Left ventricle myocardium inferior (tissue), 1 donor: Measurements from ENCODE around the gene TRMT112. TPM values are rescaled to one million over a fixed set of nuclear protein-coding genes. Genes with fewer than 3 reads are reported as not detected.

Experiments used
- DNase-seq: peaks from one replicate; pipeline ENCODE4 v3.0.0-alpha.2; 2020
- H3K27ac ChIP-seq: fragments of 200-600 bp; replicated peaks from 2 replicates; pipeline ENCODE4 v1.8.0; 2021
- H3K27me3 ChIP-seq: fragments of 200-600 bp; 2 replicates; pipeline ENCODE4 v1.8.0; 2021; ENCODE audit warnings: low read depth
- H3K36me3 ChIP-seq: fragments of 200-600 bp; 2 replicates; pipeline ENCODE4 v1.8.0; 2021
- H3K4me1 ChIP-seq: fragments of 200-600 bp; 2 replicates; pipeline ENCODE4 v1.8.0; 2021
- H3K4me3 ChIP-seq: fragments of 200-600 bp; 2 replicates; pipeline ENCODE4 v1.8.0; 2021; ENCODE audit warnings: mild to moderate bottlenecking, moderate library complexity
- H3K9me3 ChIP-seq: fragments of 200-600 bp; replicated peaks from 2 replicates; pipeline ENCODE4 v1.8.0; 2021
- CTCF ChIP-seq: fragments of 200-600 bp; IDR thresholded peaks from 2 replicates; pipeline ENCODE4 v1.8.0; 2021; ENCODE audit warnings: antibody characterized with exemption, mild to moderate bottlenecking, borderline replicate concordance
- intact Hi-C: fragments of 100-400 bp; cut with micrococcal nuclease; formaldehyde crosslinking; loops from one replicate; pipeline ENCODE4 v1.11.0; 2022
- total RNA-seq: library from RNA; stranded (reverse); fragmentation: NEBNext Ultra II Directional; extraction: Animal tissue kit (Norgen Biotek cat#: 25700); gene quantifications from one replicate; pipeline ENCODE4 v1.2.1, GENCODE V29; 2021
- donor health status: DM: no; HTN: yes; CAD: no; lungs with severe emphysema.

Gene TRMT112
- total RNA-seq, 1 donor from 2014 or later = 97.5 TPM

- H3K4me1 ChIP-seq = peaks cover 35% of the 10 kb centered on the region
- H3K27ac ChIP-seq = no peak overlapping the region
- no peak for TF ChIP-seq CTCF
- H3K27me3 ChIP-seq = no peaks in the 10 kb centered on the region
- intact Hi-C loops = no loop called here
- no peaks in the 10 kb centered on the region for H3K9me3 ChIP-seq
- no peak overlapping the region for H3K4me3 ChIP-seq
- peaks cover 61% of the 10 kb centered on the region for H3K36me3 ChIP-seq
- no peak for DNase-seq
Observed at GRCh38 chr11:64361659-64362058, 44.3 kb upstream of the TRMT112 start.

- Histone ChIP-seq H3K27me3 (no peaks in the 10 kb centered on the region), H3K4me3 (no peak overlapping the region), H3K36me3 (peaks cover 49% of the 10 kb centered on the region), H3K9me3 (no peaks in the 10 kb centered on the region), H3K27ac (no peak overlapping the region), H3K4me1 (peaks cover 41% of the 10 kb centered on the region)
- intact Hi-C loops = no loop called here
- DNase-seq = no peak
- TF ChIP-seq CTCF = no peak
Observed at GRCh38 chr11:64360448-64360921, 43.1 kb upstream of the TRMT112 start.

GRCh38 chr11:64359712-64360445 lies 42.5 kb upstream of the TRMT112 start:
- Histone ChIP-seq H3K4me3 (peak overlapping the region; percentile 83), H3K4me1 (peaks cover 47% of the 10 kb centered on the region), H3K27ac (peak overlapping the region; percentile 92), H3K27me3 (no peaks in the 10 kb centered on the region), H3K9me3 (no peaks in the 10 kb centered on the region), H3K36me3 (peaks cover 43% of the 10 kb centered on the region)
- no peak for TF ChIP-seq CTCF
- intact Hi-C loops = no loop called here
- no peak for DNase-seq

- Histone ChIP-seq H3K4me3 (peak within 1 kb of the TSS; percentile 83), H3K9me3 (no peaks in the 10 kb centered on the region), H3K36me3 (peaks cover 39% of the 10 kb centered on the region), H3K27me3 (no peaks in the 10 kb centered on the region), H3K27ac (peak within 1 kb of the TSS; percentile 92), H3K4me1 (peaks cover 48% of the 10 kb centered on the region)
- intact Hi-C loops = no loop called here
- TF ChIP-seq CTCF = peak; percentile 8
- DNase-seq = peak; percentile 68
Observed at GRCh38 chr11:64358907-64359711, 41.8 kb upstream of the TRMT112 start, which contains the start of gene RPS6KA4. Gene RPS6KA4, plus strand, starts transcription at chr11:64359162. Its CDS starts 74 bp downstream, at chr11:64359236.

- TF ChIP-seq CTCF = no peak
- H3K36me3 ChIP-seq = peaks cover 33% of the 10 kb centered on the region
- H3K4me1 ChIP-seq = peaks cover 48% of the 10 kb centered on the region
- no peaks in the 10 kb centered on the region for H3K9me3 ChIP-seq
- peak overlapping the region; percentile 83 for H3K4me3 ChIP-seq
- DNase-seq = no peak
- no peaks in the 10 kb centered on the region for H3K27me3 ChIP-seq
- intact Hi-C loops = no loop called here
- H3K27ac ChIP-seq = peak overlapping the region; percentile 92
Observed at GRCh38 chr11:64358536-64358906, 41.2 kb upstream of the TRMT112 start.
